IMR-90 (cell line): Measurements from ENCODE around the gene TMX3. TPM values are rescaled to one million over a fixed set of nuclear protein-coding genes. Genes with fewer than 3 reads are reported as not detected.

Source experiments
- ATAC-seq: fragments of 200-7000 bp; cut with Tn5 transposase; 2 replicates; pipeline ENCODE4 v1.9.1; 2020; ENCODE audit warnings: low read depth, mild to moderate bottlenecking, moderate library complexity
- BruUV-seq: library from RNA; stranded (reverse); fragments of 400-500 nt; replicated peaks from 2 replicates; lab custom pipeline; 2021; lab: Mats Ljungman, UMichigan
- CTCF ChIA-PET: fragments of 300-600 bp; formaldehyde crosslinking; extraction: SDS; loops from one replicate; lab custom pipeline; 2021; ENCODE audit warnings: antibody characterized with exemption; lab: Yijun Ruan, JAX
- POLR2A ChIA-PET: fragments of 300-600 bp; sonication (Branson Sonifier 250); formaldehyde crosslinking; loops from one replicate; lab custom pipeline; 2022; ENCODE audit warnings: antibody characterized with exemption; ENCODE audit not compliant: unreplicated experiment; lab: Charles Lee
- DNase-seq: peaks from one replicate; pipeline ENCODE4 v3.0.0; 2013
- H2AFZ ChIP-seq: replicated peaks from 2 replicates; pipeline ENCODE3; 2013; ENCODE audit warnings: low read length, mild to moderate bottlenecking; ENCODE audit not compliant: poor library complexity
- H2AK5ac ChIP-seq: 2 replicates; pipeline ENCODE4 v1.6.1; 2013; ENCODE audit warnings: low read depth, low read length, inconsistent platforms
- H2AK9ac ChIP-seq: replicated peaks from 2 replicates; pipeline ENCODE3; 2013; ENCODE audit warnings: mild to moderate bottlenecking, low read depth, low read length, moderate library complexity; ENCODE audit not compliant: poor library complexity
- H2BK120ac ChIP-seq: 2 replicates; pipeline ENCODE4 v1.6.1; 2013; ENCODE audit warnings: low read depth, low read length, inconsistent platforms
- H2BK15ac ChIP-seq: 3 replicates; pipeline ENCODE4 v1.6.1; 2013; ENCODE audit warnings: low read depth, low read length, inconsistent platforms
- H2BK20ac ChIP-seq: 2 replicates; pipeline ENCODE4 v1.6.1; 2013; ENCODE audit warnings: low read depth, mild to moderate bottlenecking, inconsistent platforms, low read length, moderate library complexity
- H2BK5ac ChIP-seq: 2 replicates; pipeline ENCODE4 v1.6.1; 2013; ENCODE audit warnings: mild to moderate bottlenecking, low read depth, low read length, inconsistent platforms; ENCODE audit not compliant: poor library complexity, severe bottlenecking
- H3K14ac ChIP-seq: replicated peaks from 2 replicates; pipeline ENCODE4 v1.6.1; 2013; ENCODE audit warnings: low read depth, low read length, inconsistent platforms
- H3K18ac ChIP-seq: 2 replicates; pipeline ENCODE4 v1.6.1; 2013; ENCODE audit warnings: low read depth, low read length, control low read depth
- H3K23ac ChIP-seq: 2 replicates; pipeline ENCODE4 v1.6.1; 2013; ENCODE audit warnings: low read depth, low read length, inconsistent platforms
- H3K27ac ChIP-seq: 2 replicates; pipeline ENCODE4 v1.5.1; 2013; ENCODE audit warnings: mild to moderate bottlenecking, control low read depth, low read length; ENCODE audit not compliant: insufficient read depth
- H3K27me3 ChIP-seq: 2 replicates; pipeline ENCODE4 v1.6.1; 2013; ENCODE audit warnings: low read length; ENCODE audit not compliant: control insufficient read depth, insufficient read depth
- H3K36me3 ChIP-seq: 2 replicates; pipeline ENCODE4 v1.6.1; 2013; ENCODE audit warnings: low read length, mixed read lengths; ENCODE audit not compliant: control insufficient read depth, insufficient read depth
- H3K4ac ChIP-seq: 2 replicates; pipeline ENCODE4 v1.6.1; 2013; ENCODE audit warnings: low read depth, low read length, inconsistent platforms
- H3K4me1 ChIP-seq: 2 replicates; pipeline ENCODE4 v1.6.1; 2013; ENCODE audit warnings: low read length, mixed read lengths; ENCODE audit not compliant: control insufficient read depth, insufficient read depth
- H3K4me2 ChIP-seq: 2 replicates; pipeline ENCODE4 v1.6.1; 2013; ENCODE audit warnings: low read depth, mild to moderate bottlenecking, control low read depth, low read length, moderate library complexity
- H3K4me3 ChIP-seq: 2 replicates; pipeline ENCODE4 v1.5.1; 2013; ENCODE audit warnings: low read depth, mild to moderate bottlenecking, control low read depth, low read length, moderate library complexity; ENCODE audit not compliant: insufficient read depth
- H3K56ac ChIP-seq: 2 replicates; pipeline ENCODE4 v1.6.1; 2013; ENCODE audit warnings: low read length, inconsistent platforms; ENCODE audit not compliant: insufficient read depth; ENCODE audit errors: extremely low read depth
- H3K79me1 ChIP-seq, 2 experiments: 2 replicates each; pipeline ENCODE4 v1.6.1; 2013; ENCODE audit warnings: low read length in 2 of 2, inconsistent platforms in 1 of 2, low read depth in 1 of 2
- H3K9ac ChIP-seq: 2 replicates; pipeline ENCODE4 v1.6.1; 2013; ENCODE audit warnings: low read depth, low read length, control low read depth
- H3K9me1 ChIP-seq: 2 replicates; pipeline ENCODE4 v1.6.1; 2013; ENCODE audit warnings: low read length, inconsistent platforms; ENCODE audit not compliant: insufficient read depth
- H3K9me3 ChIP-seq: 2 replicates; pipeline ENCODE4 v1.6.1; 2013; ENCODE audit warnings: low read length; ENCODE audit not compliant: control insufficient read depth, insufficient read depth
- H4K20me1 ChIP-seq: 2 replicates; pipeline ENCODE4 v1.6.1; 2013; ENCODE audit warnings: low read length, inconsistent platforms; ENCODE audit not compliant: insufficient read depth
- H4K5ac ChIP-seq: 2 replicates; pipeline ENCODE4 v1.6.1; 2013; ENCODE audit warnings: mild to moderate bottlenecking, low read depth, low read length, control low read depth
- H4K8ac ChIP-seq, 2 experiments: 2 replicates each; pipeline ENCODE4 v1.6.1; 2013; ENCODE audit warnings: low read depth in 2 of 2, low read length in 2 of 2, control low read depth in 1 of 2, inconsistent platforms in 1 of 2
- H4K91ac ChIP-seq: 2 replicates; pipeline ENCODE4 v1.6.1; 2013; ENCODE audit warnings: low read depth, low read length, inconsistent platforms; ENCODE audit not compliant: insufficient read depth
- BHLHE40 ChIP-seq: fragments of 150-350 bp; IDR thresholded peaks from 2 replicates; pipeline ENCODE4 v1.6.1; 2016; ENCODE audit warnings: mild to moderate bottlenecking, low read depth, low read length
- CEBPB ChIP-seq: IDR thresholded peaks from 2 replicates; pipeline ENCODE4 v1.6.1; 2012; ENCODE audit warnings: low read depth, low read length, improper control_type of control experiment
- CHD1 ChIP-seq: IDR thresholded peaks from 2 replicates; pipeline ENCODE4 v1.6.1; 2012; ENCODE audit warnings: low read depth, low read length, improper control_type of control experiment
- CTCF ChIP-seq: conservative IDR thresholded peaks from 2 replicates; pipeline ENCODE4 v1.5.1; 2012; ENCODE audit warnings: mild to moderate bottlenecking, low read depth, low read length, improper control_type of control experiment
- ELK1 ChIP-seq: fragments of 150-350 bp; IDR thresholded peaks from 2 replicates; pipeline ENCODE4 v1.6.1; 2016; ENCODE audit warnings: low read depth, mild to moderate bottlenecking, low read length, moderate library complexity, borderline replicate concordance
- FOS ChIP-seq: fragments of 150-350 bp; IDR thresholded peaks from 2 replicates; pipeline ENCODE4 v1.6.1; 2016; ENCODE audit warnings: low read depth, low read length
- MAFK ChIP-seq: IDR thresholded peaks from 2 replicates; pipeline ENCODE4 v1.6.1; 2012; ENCODE audit warnings: low read depth, low read length, improper control_type of control experiment
- MAZ ChIP-seq: IDR thresholded peaks from 2 replicates; pipeline ENCODE4 v1.6.1; 2012; ENCODE audit warnings: low read depth, mild to moderate bottlenecking, low read length, improper control_type of control experiment, moderate library complexity, borderline replicate concordance
- MXI1 ChIP-seq: IDR thresholded peaks from 2 replicates; pipeline ENCODE4 v1.6.1; 2012; ENCODE audit warnings: low read depth, mild to moderate bottlenecking, low read length, moderate library complexity, borderline replicate concordance
- NFE2L2 ChIP-seq: fragments of 150-350 bp; IDR thresholded peaks from 2 replicates; pipeline ENCODE4 v1.6.1; 2016; ENCODE audit warnings: low read depth, mild to moderate bottlenecking, low read length
- POLR2A ChIP-seq: IDR thresholded peaks from 2 replicates; pipeline ENCODE4 v1.6.1; 2012; ENCODE audit warnings: mild to moderate bottlenecking, low read depth, low read length
- RAD21 ChIP-seq: IDR thresholded peaks from 2 replicates; pipeline ENCODE4 v1.6.1; 2012; ENCODE audit warnings: low read length, improper control_type of control experiment
- RCOR1 ChIP-seq: IDR thresholded peaks from 2 replicates; pipeline ENCODE4 v1.6.1; 2012; ENCODE audit warnings: mild to moderate bottlenecking, low read length, improper control_type of control experiment; ENCODE audit not compliant: insufficient replicate concordance
- RFX5 ChIP-seq: IDR thresholded peaks from 2 replicates; pipeline ENCODE4 v1.8.0; 2012; ENCODE audit warnings: low read depth, mild to moderate bottlenecking, low read length, moderate library complexity
- SMC3 ChIP-seq: fragments of 150-350 bp; IDR thresholded peaks from 2 replicates; pipeline ENCODE4 v1.6.1; 2016; ENCODE audit warnings: low read depth, mild to moderate bottlenecking, antibody characterized with exemption, low read length, moderate library complexity
- USF2 ChIP-seq: fragments of 150-350 bp; IDR thresholded peaks from 2 replicates; pipeline ENCODE4 v1.6.1; 2017; ENCODE audit warnings: mild to moderate bottlenecking, antibody characterized with exemption, low read length, low read depth
- WGBS, 2 experiments: methylation state at CpG; one replicate each; pipeline versions ENCODE4 v1.1.5 to v1.1.7; 2013; ENCODE audit warnings: missing lambda C conversion rate in 2 of 2; ENCODE audit not compliant: insufficient read length in 1 of 2; ENCODE audit errors: extremely low coverage in 2 of 2; 5-methylcytosine and 5-hydroxymethylcytosine counted together
- dilution Hi-C: fragments of 300-500 bp; cut with HindIII; formaldehyde crosslinking; loops from one replicate; pipeline ENCODE4 v1.14.3; 2018; ENCODE audit warnings: low sequenced_read_pairs; ENCODE audit not compliant: unreplicated experiment
- in situ Hi-C: fragments of 300-500 bp; cut with MboI; formaldehyde crosslinking; loops from 3 replicates; pipeline ENCODE4 v1.14.3; 2019; ENCODE audit warnings: low sequenced_read_pairs, inconsistent platforms, mixed read lengths
- intact Hi-C: fragments of 100-400 bp; cut with micrococcal nuclease; formaldehyde crosslinking; loops from 2 replicates; pipeline ENCODE4 v1.10.0; 2022
- polyA plus RNA-seq, 3 experiments: library from polyadenylated mRNA; depleted of rRNA; stranded (reverse); fragments of >200 nt; gene quantifications; 2 replicates each; pipeline ENCODE4 v1.2.3, GENCODE V29; 2012; ENCODE audit warnings: low replicate concordance in 1 of 3
- total RNA-seq: library from RNA; depleted of rRNA; stranded (reverse); fragments of >200 nt; gene quantifications from 2 replicates; pipeline ENCODE4 v1.2.3, GENCODE V29; 2012

TMX3 gene
- total and polyA plus RNA-seq, 2 of the 4 experiments (the other 2 are of a cell fraction) = 22.8 to 50.5 TPM

- Histone ChIP-seq H2AFZ (no peak overlapping the region), H3K4ac (no peak overlapping the region), H4K5ac (no peak overlapping the region), H3K4me2 (no peak overlapping the region), H2AK9ac (no peak overlapping the region), H3K23ac (no peak overlapping the region), H4K91ac (no peak overlapping the region), H2BK20ac (no peak overlapping the region), H4K20me1 (no peaks in the 10 kb centered on the region), H3K4me1 (no peaks in the 10 kb centered on the region), H3K27me3 (no peaks in the 10 kb centered on the region), H4K8ac (no peak overlapping the region), H2BK5ac (no peak overlapping the region), H3K9me3 (no peaks in the 10 kb centered on the region), H2BK120ac (no peak overlapping the region), H3K9me1 (peaks cover 9% of the 10 kb centered on the region), H3K4me3 (no peak overlapping the region), H3K14ac (no peak overlapping the region), H3K18ac (no peak overlapping the region), H3K9ac (no peak overlapping the region), H3K36me3 (peaks cover 33% of the 10 kb centered on the region), H2BK15ac (no peak overlapping the region), H3K56ac (no peak overlapping the region), H3K27ac (no peak overlapping the region), H3K79me1 (peaks cover 17 to 19% of the 10 kb centered on the region in 2 experiments), H2AK5ac (no peak overlapping the region)
- POLR2A ChIA-PET = no interaction called here
- in situ Hi-C loops = no loop called here
- CTCF ChIA-PET = no interaction called here
- DNase-seq = no peak
- dilution Hi-C loops = no loop called here
- intact Hi-C loops = no loop called here
- WGBS, 2 experiments = 97% methylated on average over 19 of the region's 26 CpGs; no CpG with 5 or more reads in 1 of the 2 experiments
- TF ChIP-seq NFE2L2 = no peak
- no peak for TF ChIP-seq MXI1
- no peak for TF ChIP-seq CTCF
- no peak for TF ChIP-seq CEBPB
- no peak for TF ChIP-seq RCOR1
- TF ChIP-seq POLR2A = no peak
- TF ChIP-seq USF2 = no peak
- TF ChIP-seq CHD1 = no peak
- TF ChIP-seq MAFK = no peak
- no peak for TF ChIP-seq ELK1
- no peak for TF ChIP-seq RAD21
- no peak for TF ChIP-seq BHLHE40
- TF ChIP-seq FOS = no peak
- TF ChIP-seq MAZ = no peak
- TF ChIP-seq SMC3 = no peak
- TF ChIP-seq RFX5 = no peak
- no peak for ATAC-seq
- no TSS peak for BruUV-seq
Observed at GRCh38 chr18:68693091-68693815, 21.7 kb downstream of the TMX3 start.
